HG03520 (cell line): Measurements from ENCODE around the gene SLC30A3.

ENCODE experiments used
- ATAC-seq: cut with Tn5 transposase; IDR thresholded peaks from one replicate; pipeline ENCODE4 v1.9.1; 2021; ENCODE audit warnings: mild to moderate bottlenecking, moderate library complexity; ENCODE audit not compliant: unreplicated experiment

SLC30A3 gene

GRCh38 chr2:27261241-27261925 lies 1.5 kb downstream of the SLC30A3 start:
- no peak for ATAC-seq

GRCh38 chr2:27258051-27258450 lies 4.8 kb downstream of the SLC30A3 start:
- ATAC-seq = no peak

- ATAC-seq = no peak
Observed at GRCh38 chr2:27256855-27257454, 5.9 kb downstream of the SLC30A3 start.

- no peak for ATAC-seq
Observed at GRCh38 chr2:27255660-27256059, 7.2 kb downstream of the SLC30A3 start.

DNA sequence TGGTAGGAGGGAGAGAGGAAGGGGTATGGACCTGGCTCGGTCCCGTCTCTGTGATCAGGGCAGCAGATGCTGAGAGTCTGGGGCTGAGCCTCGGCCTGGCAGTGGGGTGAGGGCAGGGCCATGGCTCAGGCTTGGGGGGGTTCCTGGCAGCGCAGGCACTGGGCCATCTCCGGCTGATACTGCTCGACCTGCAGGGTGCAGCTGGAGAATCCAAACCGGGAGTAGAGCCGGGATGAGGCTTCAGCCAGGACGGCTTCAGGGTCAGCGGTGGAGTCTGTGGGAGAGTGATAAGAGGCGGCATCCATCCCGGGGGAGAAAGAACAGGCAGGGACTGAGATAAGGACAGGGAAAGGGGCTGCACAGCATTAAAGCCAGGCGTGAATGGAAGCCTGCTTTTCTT lies 7.7 kb downstream of the SLC30A3 start:
- no peak for ATAC-seq

- no peak for ATAC-seq
Observed at GRCh38 chr2:27251766-27252165, 11.1 kb downstream of the SLC30A3 start.

DNA sequence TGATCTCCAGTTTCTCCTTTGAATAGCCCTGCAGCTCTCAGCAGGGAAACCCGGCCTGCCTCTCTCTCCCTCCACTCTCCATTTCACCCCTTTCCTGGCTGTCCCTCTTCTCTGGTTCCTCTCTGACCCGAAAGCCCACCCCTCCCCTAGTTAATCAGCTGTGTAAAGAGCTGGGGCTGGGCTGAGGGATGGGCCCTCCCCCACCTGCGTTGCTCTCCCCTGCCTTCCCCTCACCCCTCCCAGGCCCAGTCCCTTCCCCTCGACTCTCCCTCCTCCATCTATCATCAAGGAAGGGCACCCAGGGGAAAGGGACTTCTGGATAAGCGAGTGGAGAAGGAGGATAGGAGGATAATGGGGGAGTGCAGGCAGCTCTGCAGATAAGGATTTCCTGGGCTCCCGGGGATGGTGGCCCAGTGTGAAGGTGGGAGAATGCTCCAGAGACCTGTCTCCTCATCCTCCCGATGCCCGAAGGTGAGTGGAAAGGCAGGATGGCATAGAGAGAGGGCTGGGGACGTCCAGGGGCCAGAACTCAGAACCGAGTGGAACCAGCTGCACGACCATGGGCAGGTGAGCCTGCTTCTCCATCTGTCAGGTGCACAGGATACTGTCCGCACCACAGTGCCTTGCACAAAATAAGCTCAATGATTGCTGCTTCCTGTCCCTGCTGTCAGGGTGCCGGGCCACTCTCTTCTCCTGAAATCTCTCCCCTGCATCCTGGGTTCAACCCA lies 12.0 kb downstream of the SLC30A3 start:
- no peak for ATAC-seq

- ATAC-seq = no peak
Observed at GRCh38 chr2:27249891-27250651, 12.8 kb downstream of the SLC30A3 start.

DNA sequence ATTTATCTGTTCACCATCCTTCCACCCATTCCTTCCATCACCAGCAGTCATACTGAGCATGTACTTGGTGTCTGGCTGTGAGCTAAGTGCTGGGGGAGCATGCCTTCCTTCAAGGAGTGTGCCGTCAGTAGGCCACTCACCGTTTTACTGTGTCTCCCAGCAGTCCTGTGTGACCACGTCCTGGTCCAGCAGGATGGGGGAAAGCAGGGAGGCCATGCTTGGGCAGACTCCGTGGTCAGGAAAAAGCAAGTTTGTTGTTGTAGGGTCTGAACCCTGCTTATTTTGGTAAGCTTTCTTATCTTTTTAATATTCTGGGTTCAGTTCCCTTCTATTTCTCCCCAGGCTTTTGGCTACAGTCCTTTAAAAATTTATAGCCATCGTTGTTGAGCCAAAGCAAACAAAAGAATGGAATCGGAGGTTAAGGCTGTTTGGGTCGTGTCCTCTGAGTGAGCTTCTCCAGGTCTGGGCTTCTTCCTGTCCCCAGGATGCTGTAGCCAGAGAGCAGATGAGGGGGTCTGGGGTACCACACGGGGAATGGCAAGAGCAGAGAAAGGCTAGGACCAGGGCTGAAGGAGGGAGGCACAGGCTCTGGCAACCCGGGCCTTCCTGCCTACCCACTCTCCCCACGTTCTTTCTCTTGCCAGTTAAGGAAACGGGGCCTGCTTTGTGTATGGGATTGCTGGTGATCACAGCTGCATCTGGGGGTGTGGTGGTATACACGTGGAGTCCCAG lies 13.5 kb downstream of the SLC30A3 start:
- no peak for ATAC-seq

- no peak for ATAC-seq
Observed at GRCh38 chr2:27247893-27248292, 15.0 kb downstream of the SLC30A3 start.

DNA sequence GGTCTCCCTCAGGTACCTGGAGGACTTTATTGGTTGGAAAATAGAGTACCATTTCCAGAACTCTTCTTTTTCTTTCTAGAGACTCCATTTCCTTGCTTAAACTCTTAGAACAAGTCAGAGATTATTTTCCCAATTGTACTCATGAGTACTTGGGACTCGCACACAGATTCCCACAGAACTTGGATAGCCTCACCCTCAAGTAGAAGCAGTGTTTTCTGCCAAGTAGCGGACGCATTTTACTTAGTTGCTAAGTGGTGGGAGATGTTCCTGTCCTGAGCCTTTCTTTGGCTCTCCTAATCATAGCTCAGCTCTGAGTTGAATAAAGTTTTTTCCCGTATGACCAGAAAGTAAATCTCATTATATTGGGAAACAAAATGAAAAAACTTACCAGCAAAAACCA lies 17.2 kb downstream of the SLC30A3 start:
- no peak for ATAC-seq

DNA sequence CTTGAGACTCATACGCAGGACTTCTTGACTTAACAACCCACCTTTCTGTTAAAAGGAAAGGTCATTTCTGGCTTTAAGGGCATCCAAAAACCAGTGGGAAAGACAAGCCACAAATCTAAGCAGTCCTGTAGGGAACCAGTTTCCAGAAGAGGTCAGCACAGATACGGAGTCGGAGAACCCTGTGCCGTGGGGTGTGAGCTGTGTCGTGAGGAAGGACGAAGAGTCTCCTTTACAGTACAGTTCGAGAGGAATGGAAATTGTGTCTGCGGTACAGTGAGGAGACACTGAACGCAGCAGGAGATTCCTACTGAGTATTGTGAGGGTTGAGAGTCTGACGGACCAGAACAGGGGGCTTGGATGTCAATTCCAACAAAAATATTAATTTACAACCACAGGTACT lies 17.7 kb downstream of the SLC30A3 start:
- no peak for ATAC-seq

- no peak for ATAC-seq
Observed at GRCh38 chr2:27243391-27244130, 19.3 kb downstream of the SLC30A3 start.

GRCh38 chr2:27242614-27242951 lies 20.3 kb downstream of the SLC30A3 start:
- ATAC-seq = no peak

DNA sequence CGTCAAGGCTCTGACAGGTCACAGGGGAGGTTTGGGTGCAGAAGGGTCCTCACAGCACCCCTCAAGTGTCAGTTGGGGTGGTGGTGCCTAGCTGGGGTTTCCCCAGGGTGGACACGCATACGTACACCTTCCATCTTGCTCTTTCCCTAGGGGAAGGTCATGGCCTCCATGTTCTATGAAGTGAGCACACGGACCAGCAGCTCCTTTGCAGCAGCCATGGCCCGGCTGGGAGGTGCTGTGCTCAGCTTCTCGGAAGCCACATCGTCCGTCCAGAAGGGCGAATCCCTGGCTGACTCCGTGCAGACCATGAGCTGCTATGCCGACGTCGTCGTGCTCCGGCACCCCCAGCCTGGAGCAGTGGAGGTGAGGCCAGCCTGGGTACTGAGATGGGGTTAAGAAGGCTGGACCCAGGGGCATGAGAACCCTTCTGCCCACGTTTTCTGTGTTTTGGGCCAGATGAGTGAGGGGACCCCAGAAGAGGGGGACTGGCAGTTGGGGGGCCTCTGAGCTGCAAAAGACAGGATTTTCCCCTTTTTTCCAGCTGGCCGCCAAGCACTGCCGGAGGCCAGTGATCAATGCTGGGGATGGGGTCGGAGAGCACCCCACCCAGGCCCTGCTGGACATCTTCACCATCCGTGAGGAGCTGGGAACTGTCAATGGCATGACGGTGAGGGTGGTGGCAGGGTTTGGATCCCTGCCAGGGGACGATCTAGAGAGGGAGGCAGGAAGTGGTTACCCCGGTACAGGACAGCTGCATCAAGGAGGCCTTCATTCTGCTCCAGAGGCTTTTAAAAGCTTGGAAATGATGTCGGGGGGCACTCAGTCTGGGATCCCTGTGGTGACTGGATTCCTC lies 20.9 kb downstream of the SLC30A3 start:
- no peak for ATAC-seq

GRCh38 chr2:27240406-27240805 lies 22.4 kb downstream of the SLC30A3 start:
- ATAC-seq = no peak

GRCh38 chr2:27238976-27239375 lies 23.9 kb downstream of the SLC30A3 start:
- no peak for ATAC-seq

- ATAC-seq = no peak
Observed at GRCh38 chr2:27237341-27237945, 25.4 kb downstream of the SLC30A3 start.

- no peak for ATAC-seq
Observed at GRCh38 chr2:27236626-27237025, 26.2 kb downstream of the SLC30A3 start.
